Thyroid gland (tissue), 4 donors: ENCODE measurements around the gene ARMH3. TPM values are rescaled to one million over a fixed set of nuclear protein-coding genes. Genes with fewer than 3 reads are reported as not detected.

Experiments used
- DNase-seq, 2 donors: peaks; one replicate each; pipeline ENCODE4 v3.0.0-alpha.2; 2019
- H3K27ac ChIP-seq, 3 donors: fragments of 200-600 bp; sonication (generic); 1 replicate in 2 of 3; 2 replicates in 1 of 3; pipeline ENCODE4 v1.5.1; 2016 to 2019; ENCODE audit warnings: mild to moderate bottlenecking in 1 of 3, moderate library complexity in 1 of 3
- H3K27me3 ChIP-seq: fragments of 200-600 bp; sonication (generic); one replicate; pipeline ENCODE4 v1.5.1; 2019
- H3K36me3 ChIP-seq, 2 donors: fragments of 200-600 bp; sonication (generic); one replicate each; pipeline ENCODE4 v1.5.1; 2016 to 2019
- H3K4me1 ChIP-seq, 2 donors: fragments of 200-600 bp; sonication (generic); one replicate each; pipeline ENCODE4 v1.5.1; 2017 to 2019
- H3K4me3 ChIP-seq, 3 donors: fragments of 200-600 bp; sonication (generic); replicated peaks in 1 of 3; 1 replicate in 2 of 3; 2 replicates in 1 of 3; pipeline ENCODE4 v1.5.1; 2016; ENCODE audit warnings: mild to moderate bottlenecking in 1 of 3
- H3K9me3 ChIP-seq: fragments of 200-600 bp; sonication (generic); one replicate; pipeline ENCODE4 v1.5.1; 2017
- POLR2A ChIP-seq, 2 donors: fragments of 450-650 bp; IDR thresholded peaks; one replicate each; pipeline ENCODE4 v1.6.1; 2017; ENCODE audit warnings: antibody characterized with exemption in 2 of 2, mild to moderate bottlenecking in 2 of 2, moderate library complexity in 1 of 2
- WGBS, 2 donors: methylation state at CpG; one replicate each; pipeline ENCODE4 v1.1.5; 2017; 5-methylcytosine and 5-hydroxymethylcytosine counted together
- intact Hi-C: fragments of 100-400 bp; cut with DNase I; formaldehyde crosslinking; loops from one replicate; pipeline ENCODE4 v1.15.1; 2023
- total RNA-seq, 4 donors: library from RNA; depleted of rRNA; stranded (reverse); fragments of >200 nt; gene quantifications; one replicate each; pipeline ENCODE4 v1.2.3, GENCODE V29; 2016
- TF ChIP-seq, protein P1 (sequence below), 6 experiments: fragments of 200-600 bp in 3 of 6; fragments of 450-650 bp in 3 of 6; sonication (generic) in 3 of 6; IDR thresholded peaks; one replicate each; pipeline ENCODE4 v1.5.1; 2016 to 2019; ENCODE audit warnings: antibody characterized with exemption in 6 of 6, mild to moderate bottlenecking in 2 of 6, inconsistent platforms in 1 of 6, moderate library complexity in 1 of 6

The ARMH3 gene
- total RNA-seq, 4 donors from 2014 or later = 14.2 to 21.2 (median 18.3) TPM

DNA sequence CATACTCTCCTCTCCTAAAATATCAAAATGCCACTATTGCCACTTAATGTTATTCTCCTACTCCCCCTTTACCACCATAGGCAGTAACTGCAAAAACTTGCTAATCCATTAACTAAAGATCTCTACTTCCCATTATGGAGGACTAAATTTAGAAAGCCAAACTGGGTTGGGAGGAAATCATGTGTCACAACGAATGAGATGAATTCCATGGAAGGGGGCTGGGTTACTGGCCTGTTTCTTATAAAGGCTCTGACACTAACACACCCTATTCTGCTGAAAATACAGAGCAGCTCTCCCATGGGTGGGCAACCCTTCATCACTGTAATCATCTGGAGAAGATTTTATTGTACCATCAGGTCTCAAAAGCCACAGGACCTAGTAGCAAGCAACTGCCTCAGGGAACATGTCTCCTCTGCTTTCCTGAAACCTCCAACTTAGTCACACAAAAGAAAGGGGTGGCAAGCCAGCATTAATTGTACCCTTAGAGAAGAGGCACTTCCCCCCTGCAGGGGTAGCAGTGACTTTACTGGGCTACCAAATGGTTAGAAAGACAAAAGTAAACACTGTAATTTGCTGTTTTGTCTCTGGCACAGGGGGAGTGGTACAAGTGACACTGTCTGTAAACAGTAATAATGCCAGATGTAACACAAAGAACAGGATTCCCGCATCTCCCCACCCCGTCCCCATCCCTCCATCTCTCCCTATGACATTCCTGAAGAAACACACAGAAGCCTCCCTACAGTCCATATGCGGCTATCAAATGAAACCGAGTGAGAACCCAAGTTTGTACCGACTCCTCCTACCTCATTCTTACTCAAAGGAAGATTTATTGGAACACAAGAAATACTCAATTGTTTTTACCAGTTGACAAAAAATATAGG is 81.6 kb downstream of the ARMH3 start:
- H3K9me3 ChIP-seq = no peaks in the 10 kb centered on the region
- H3K27ac ChIP-seq = no peak overlapping the region
- TF ChIP-seq, protein P1, sequence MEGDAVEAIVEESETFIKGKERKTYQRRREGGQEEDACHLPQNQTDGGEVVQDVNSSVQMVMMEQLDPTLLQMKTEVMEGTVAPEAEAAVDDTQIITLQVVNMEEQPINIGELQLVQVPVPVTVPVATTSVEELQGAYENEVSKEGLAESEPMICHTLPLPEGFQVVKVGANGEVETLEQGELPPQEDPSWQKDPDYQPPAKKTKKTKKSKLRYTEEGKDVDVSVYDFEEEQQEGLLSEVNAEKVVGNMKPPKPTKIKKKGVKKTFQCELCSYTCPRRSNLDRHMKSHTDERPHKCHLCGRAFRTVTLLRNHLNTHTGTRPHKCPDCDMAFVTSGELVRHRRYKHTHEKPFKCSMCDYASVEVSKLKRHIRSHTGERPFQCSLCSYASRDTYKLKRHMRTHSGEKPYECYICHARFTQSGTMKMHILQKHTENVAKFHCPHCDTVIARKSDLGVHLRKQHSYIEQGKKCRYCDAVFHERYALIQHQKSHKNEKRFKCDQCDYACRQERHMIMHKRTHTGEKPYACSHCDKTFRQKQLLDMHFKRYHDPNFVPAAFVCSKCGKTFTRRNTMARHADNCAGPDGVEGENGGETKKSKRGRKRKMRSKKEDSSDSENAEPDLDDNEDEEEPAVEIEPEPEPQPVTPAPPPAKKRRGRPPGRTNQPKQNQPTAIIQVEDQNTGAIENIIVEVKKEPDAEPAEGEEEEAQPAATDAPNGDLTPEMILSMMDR (IDR thresholded peaks at IDR 0.05) = no peak
- TF ChIP-seq POLR2A (IDR thresholded peaks at IDR 0.05) = no peak
- intact Hi-C loops = no loop called here
- 82 to 91% methylated on average over 6 of the region's 6 CpGs for WGBS, 2 donors
- no peaks in the 10 kb centered on the region for H3K27me3 ChIP-seq
- H3K4me3 ChIP-seq = no peak overlapping the region
- H3K36me3 ChIP-seq = peaks cover 10 to 11% of the 10 kb centered on the region in 2 donors
- DNase-seq = no peak
- H3K4me1 ChIP-seq = peaks cover 0 to 4% of the 10 kb centered on the region in 2 donors

DNA sequence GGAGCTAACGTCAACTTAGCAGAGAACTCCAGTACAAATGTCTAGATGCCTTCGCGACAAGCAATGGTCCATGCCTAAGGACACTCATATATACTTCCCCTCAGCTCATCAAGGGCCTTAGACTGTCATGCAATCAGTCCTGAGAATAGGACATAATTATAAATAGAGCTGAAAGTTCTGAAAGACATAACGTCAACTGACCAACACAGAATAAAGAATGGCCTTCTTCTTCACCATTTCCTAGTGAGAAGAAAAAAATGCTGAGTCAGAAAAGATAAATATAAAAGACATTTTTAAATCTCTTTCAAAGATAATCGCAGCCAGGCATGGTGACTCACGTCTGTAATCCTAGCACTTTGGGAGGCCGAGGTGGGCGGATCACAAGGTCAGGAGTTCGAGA is 83.2 kb downstream of the ARMH3 start:
- Histone ChIP-seq H3K4me3 (no peak overlapping the region), H3K27me3 (no peaks in the 10 kb centered on the region), H3K36me3 (peaks cover 10 to 11% of the 10 kb centered on the region in 2 donors), H3K27ac (no peak overlapping the region), H3K9me3 (no peaks in the 10 kb centered on the region), H3K4me1 (peaks cover 0 to 4% of the 10 kb centered on the region in 2 donors)
- no peak for DNase-seq
- intact Hi-C loops = no loop called here
- 93% methylated on average over 9 of the region's 9 CpGs for WGBS, 2 donors
- TF ChIP-seq, protein P1 (IDR thresholded peaks at IDR 0.05) = no peak
- no peak for TF ChIP-seq POLR2A (IDR thresholded peaks at IDR 0.05)

DNA sequence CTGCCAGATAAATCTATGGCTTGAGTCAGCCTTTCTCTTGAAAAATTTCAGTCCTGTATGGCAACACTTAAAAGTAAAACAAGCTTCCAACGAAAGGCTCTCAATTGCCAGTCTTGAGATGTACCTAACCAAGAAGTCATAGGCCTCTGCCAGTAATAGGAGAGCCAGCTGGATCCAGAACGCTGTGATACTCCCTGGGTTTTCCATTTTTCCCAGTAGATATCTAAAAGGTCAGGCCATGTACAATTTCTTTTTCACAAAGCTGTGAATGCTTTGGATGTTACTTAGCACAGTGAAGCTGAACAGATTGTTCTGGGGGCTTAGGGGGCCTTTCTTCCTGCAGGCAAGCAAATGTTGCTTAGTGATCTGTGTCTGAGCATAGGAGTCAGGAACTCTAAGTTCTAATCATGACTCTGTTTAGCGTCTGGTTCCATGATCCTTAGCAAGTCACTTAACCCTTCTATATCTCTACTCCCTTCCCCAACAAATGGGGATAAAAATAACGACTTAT is 86.5 kb downstream of the ARMH3 start:
- no peak overlapping the region for H3K4me3 ChIP-seq
- H3K4me1 ChIP-seq = peaks cover 12 to 20% of the 10 kb centered on the region in 2 donors
- peaks cover 10 to 11% of the 10 kb centered on the region in 2 donors for H3K36me3 ChIP-seq
- no peak for DNase-seq
- H3K27ac ChIP-seq = no peak overlapping the region
- 51 to 62% methylated on average over 4 of the region's 4 CpGs for whole genome bisulfite sequencing, 2 donors
- TF ChIP-seq, protein P1 (IDR thresholded peaks at IDR 0.05) = no peak
- no peaks in the 10 kb centered on the region for H3K27me3 ChIP-seq
- no peaks in the 10 kb centered on the region for H3K9me3 ChIP-seq
- intact Hi-C loops = no loop called here

DNA sequence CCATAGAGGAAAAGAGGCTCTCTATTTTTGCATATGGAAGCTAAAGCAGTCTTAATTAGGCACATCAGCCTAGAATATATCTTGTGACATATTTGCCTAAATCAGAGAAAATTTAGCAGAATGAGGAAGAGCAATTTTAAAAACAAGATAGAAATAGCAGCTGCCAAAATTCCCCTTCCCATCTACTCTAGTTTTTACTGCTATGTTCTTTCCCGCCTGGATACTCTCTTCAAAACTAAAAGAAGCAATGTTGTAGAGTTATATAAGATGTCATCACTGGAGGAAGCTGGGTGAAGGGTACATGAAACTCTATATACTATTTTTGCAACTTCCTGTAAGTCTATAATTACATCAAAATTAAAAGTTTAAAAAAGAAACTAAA is 87.0 kb downstream of the ARMH3 start:
- Histone ChIP-seq H3K9me3 (no peaks in the 10 kb centered on the region), H3K4me1 (peaks cover 12 to 17% of the 10 kb centered on the region in 2 donors), H3K27ac (no peak overlapping the region), H3K4me3 (no peak overlapping the region), H3K36me3 (peaks cover 10 to 11% of the 10 kb centered on the region in 2 donors), H3K27me3 (no peaks in the 10 kb centered on the region)
- DNase-seq = no peak
- no peak for TF ChIP-seq POLR2A (IDR thresholded peaks at IDR 0.05)
- TF ChIP-seq, protein P1 (IDR thresholded peaks at IDR 0.05) = no peak
- intact Hi-C loops = no loop called here
- WGBS, 2 donors = 77 to 80% methylated on average over 1 of the region's 1 CpG

DNA sequence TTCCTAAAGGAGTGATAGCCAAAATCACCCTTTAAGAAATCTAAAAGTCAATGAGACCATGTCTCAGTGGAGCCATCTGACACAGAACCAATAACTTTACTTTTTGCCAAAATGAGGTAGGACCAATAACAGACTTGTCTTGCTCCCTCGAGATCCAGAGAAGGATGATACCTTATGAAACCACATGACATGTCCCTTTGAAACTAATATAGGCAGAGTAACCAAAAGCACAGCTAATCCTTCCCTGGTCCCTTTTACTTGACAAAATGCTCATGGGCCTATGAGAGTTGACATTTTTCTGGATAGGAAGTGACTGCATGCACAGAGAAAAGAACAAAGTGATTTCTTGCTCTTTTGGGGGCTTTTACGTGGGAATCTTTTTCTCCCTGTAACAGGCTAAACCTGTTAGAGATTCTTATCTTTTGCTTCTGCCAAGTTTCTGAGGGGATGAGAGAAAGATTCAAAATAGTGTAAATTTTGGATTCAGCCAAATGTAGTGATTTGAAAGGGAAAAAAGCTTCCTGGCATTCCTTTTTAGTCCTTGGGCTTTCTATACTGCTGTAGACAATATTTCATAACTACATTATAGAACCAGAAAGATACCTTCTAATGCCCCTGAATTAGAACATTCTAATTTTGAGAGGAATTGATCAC is 87.6 kb downstream of the ARMH3 start:
- TF ChIP-seq, protein P1 (IDR thresholded peaks at IDR 0.05) = no peak
- TF ChIP-seq POLR2A (IDR thresholded peaks at IDR 0.05) = no peak
- Histone ChIP-seq H3K4me3 (no peak overlapping the region), H3K27ac (no peak overlapping the region), H3K36me3 (peaks cover 10 to 11% of the 10 kb centered on the region in 2 donors), H3K27me3 (no peaks in the 10 kb centered on the region), H3K4me1 (peaks cover 12 to 17% of the 10 kb centered on the region in 2 donors), H3K9me3 (no peaks in the 10 kb centered on the region)
- WGBS, 2 donors = 91 to 94% methylated on average over 2 of the region's 2 CpGs
- no peak for DNase-seq
- intact Hi-C loops = no loop called here
